NOMO-1 treated with DMSO at 0.1 percent for 48 hours (cell line): ENCODE measurements around the gene DPY30.

Experiments
- DNase-seq: peaks from one replicate; lab custom pipeline; 2025; ENCODE audit not compliant: unreplicated experiment; lab: John Stamatoyannopoulos, UW

The DPY30 gene

GRCh38 chr2:32010280-32010669 is 29.3 kb downstream of the DPY30 start:
- DNase-seq: peak; percentile 22

- peak; percentile 22 for DNase-seq
Measured at GRCh38 chr2:32009516-32010256, 29.9 kb downstream of the DPY30 start.

GRCh38 chr2:32008805-32009515 is 30.6 kb downstream of the DPY30 start:
- peak; percentile 42 for DNase-seq

GRCh38 chr2:32007121-32007391 is 32.5 kb downstream of the DPY30 start:
- DNase-seq: no peak

GRCh38 chr2:32005371-32005976 is 34.1 kb downstream of the DPY30 start:
- DNase-seq: no peak

GRCh38 chr2:32003791-32004190 is 35.8 kb downstream of the DPY30 start:
- no peak for DNase-seq

- no peak for DNase-seq
Measured at GRCh38 chr2:32002406-32002805, 37.2 kb downstream of the DPY30 start.

- no peak for DNase-seq
Measured at GRCh38 chr2:31999438-31999837, 40.2 kb downstream of the DPY30 start.

GRCh38 chr2:31998731-31999383 is 40.7 kb downstream of the DPY30 start:
- peak; percentile 58 for DNase-seq

GRCh38 chr2:31997653-31998052 is 42.0 kb downstream of the DPY30 start:
- DNase-seq: no peak

GRCh38 chr2:31996571-31997150 is 42.9 kb downstream of the DPY30 start:
- DNase-seq: no peak

- DNase-seq: no peak
Measured at GRCh38 chr2:31992934-31993333, 46.7 kb downstream of the DPY30 start.

GRCh38 chr2:31992025-31992579 is 47.5 kb downstream of the DPY30 start:
- no peak for DNase-seq

- no peak for DNase-seq
Measured at GRCh38 chr2:31989946-31990345, 49.7 kb downstream of the DPY30 start.

- no peak for DNase-seq
Measured at GRCh38 chr2:31987454-31988220, 52.0 kb downstream of the DPY30 start.

- no peak for DNase-seq
Measured at GRCh38 chr2:31986906-31987305, 52.7 kb downstream of the DPY30 start.

- DNase-seq: no peak
Measured at GRCh38 chr2:31983762-31984467, 55.7 kb downstream of the DPY30 start.

GRCh38 chr2:31980674-31981356 is 58.8 kb downstream of the DPY30 start:
- peak; percentile 70 for DNase-seq

- no peak for DNase-seq
Measured at GRCh38 chr2:31979956-31980355, 59.6 kb downstream of the DPY30 start.
